Left renal cortex interstitium (tissue), 4 donors: Measurements from ENCODE around the gene RGL4. TPM values are rescaled to one million over a fixed set of nuclear protein-coding genes. Genes with fewer than 3 reads are reported as not detected.
"Not testable (repeated sequence)": the region's sequence is repeated elsewhere in the genome, so short reads cannot be mapped to it uniquely, and the experiment has no call there.

Experiments
- DNase-seq, 4 donors: peaks; one replicate each; pipeline ENCODE4 v3.0.0-alpha.2; 2013; ENCODE audit warnings: low read depth in 4 of 4, low spot score in 2 of 4, missing footprints in 1 of 4
- polyA plus RNA-seq, 4 donors: library from polyadenylated mRNA; unstranded; fragments of 120-200 nt; gene quantifications; one replicate each; pipeline ENCODE4 v1.2.1, GENCODE V29; 2013; ENCODE audit not compliant: insufficient read length in 4 of 4

RGL4 gene
- polyA plus RNA-seq, 4 donors = 2.0 to 5.3 (median 2.8) TPM

GRCh38 chr22:23718371-23719165, 27.8 kb downstream of the RGL4 start:
- DNase-seq = no peak

DNA sequence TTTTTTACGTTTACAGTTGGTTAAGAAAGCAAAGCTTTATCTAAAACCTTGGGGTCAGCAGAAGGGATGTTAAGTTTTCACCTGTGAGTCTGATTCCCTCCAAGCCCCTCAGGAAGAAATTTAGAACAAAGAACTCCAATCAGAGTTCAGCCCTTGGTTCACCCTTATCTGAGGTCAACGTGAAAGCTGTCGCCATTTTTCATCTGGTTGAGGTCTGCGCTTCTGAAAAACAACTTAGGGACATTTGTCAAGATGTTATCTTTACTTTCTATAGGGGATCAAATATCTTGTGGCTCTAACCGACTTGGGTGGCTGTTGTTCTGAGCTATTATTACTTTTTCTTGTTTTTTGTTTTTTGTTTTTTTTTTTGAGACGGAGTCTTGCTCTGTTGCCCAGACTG, 30.0 kb downstream of the RGL4 start:
- no peak for DNase-seq

DNA sequence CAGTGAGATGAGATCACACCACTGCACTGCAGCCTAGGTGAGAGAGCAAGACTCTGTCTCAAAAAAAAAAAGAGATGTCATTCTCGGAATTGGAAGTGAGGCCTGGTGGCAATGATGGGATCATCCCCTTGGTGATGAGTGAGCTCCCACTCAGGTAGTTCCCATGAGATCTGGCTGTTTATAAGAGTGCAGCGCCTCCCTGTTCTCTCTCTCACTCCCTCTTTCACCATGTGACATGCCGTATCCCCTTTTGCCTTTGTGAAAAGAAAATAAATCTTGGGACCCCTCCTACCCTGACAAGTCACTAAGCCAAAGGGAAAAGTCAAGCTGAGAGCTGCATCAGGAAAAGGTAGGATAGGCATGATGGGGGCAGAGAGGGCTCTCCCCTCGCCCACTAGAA, 31.3 kb downstream of the RGL4 start:
- no peak for DNase-seq

GRCh38 chr22:23722724-23723123, 31.9 kb downstream of the RGL4 start:
- no peak for DNase-seq

DNA sequence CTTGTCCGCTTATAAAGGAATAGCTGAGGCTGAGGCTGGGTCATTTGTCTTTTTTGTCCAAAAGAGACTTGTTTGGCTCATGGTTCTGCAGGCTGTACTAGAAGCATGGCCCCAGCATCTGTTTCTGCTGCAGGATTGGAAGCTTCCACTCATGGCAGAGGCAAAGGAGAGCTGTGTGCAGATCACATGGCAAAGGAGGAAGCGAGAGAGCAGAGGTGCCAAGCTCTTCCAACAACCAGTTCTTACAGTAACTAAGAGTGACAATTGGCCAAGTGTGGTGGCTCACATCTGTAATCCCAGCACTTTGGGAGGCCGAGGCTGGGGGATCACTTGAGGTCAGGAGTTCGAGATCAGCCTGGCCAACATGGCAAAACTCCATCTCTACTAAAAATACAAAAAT, 37.3 kb downstream of the RGL4 start:
- not testable (repeated sequence) for DNase-seq

GRCh38 chr22:23737696-23738095, 46.9 kb downstream of the RGL4 start:
- no peak for DNase-seq

DNA sequence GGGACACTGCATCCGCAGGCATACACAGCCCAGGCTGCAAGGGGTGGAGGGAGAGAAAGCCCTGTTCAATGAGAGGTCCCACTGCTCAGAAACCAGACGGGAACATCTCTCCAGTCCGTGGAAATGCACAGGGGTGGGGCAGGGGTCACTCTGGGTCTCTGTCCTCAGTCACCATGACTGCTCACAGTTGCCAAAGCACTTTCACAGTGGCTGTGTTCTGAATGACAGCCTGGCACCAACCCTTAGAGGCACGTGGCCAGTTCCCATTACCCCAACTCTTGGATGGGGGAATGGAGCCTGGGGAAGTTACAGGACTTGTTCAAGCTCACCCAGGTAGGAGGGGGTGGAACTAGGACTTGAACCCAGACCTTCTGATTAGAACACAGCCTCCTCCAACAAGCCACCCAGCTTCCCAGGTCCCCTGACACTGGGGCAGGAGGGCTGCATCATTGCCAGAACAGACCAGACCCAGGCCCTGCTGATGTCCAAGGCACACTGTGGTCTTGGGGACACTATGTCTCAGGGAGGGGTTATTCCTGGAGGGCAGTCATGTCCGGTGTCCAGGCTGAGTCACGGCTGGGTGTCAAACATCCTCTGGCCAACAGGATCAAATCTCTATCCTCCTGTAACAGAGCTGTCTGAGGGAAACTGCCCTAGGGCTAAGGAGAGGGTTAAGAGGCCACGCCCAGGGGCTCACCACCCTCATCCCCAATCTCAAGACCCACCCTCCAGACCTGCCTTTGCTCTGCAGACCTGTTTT, 51.9 kb downstream of the RGL4 start:
- no peak for DNase-seq

- no peak for DNase-seq
Measured at GRCh38 chr22:23743303-23743705, 52.5 kb downstream of the RGL4 start.

- DNase-seq = no peak
Measured at GRCh38 chr22:23744001-23744400, 53.2 kb downstream of the RGL4 start.

GRCh38 chr22:23744485-23744884, 53.7 kb downstream of the RGL4 start:
- no peak for DNase-seq

GRCh38 chr22:23745791-23746190, 55.0 kb downstream of the RGL4 start:
- DNase-seq = no peak

Other genes starting within 250 kb of the RGL4 start
- 1 to 10 TPM in 2 of 4 donors, under 1 TPM in 2; 0.51 to 1.5 (median 0.96) TPM for gene IGLL1, start 110.7 kb upstream of the RGL4 start, polyA plus RNA-seq
- gene DRICH1, start 58.7 kb upstream of the RGL4 start, polyA plus RNA-seq = 1 to 10 TPM in 3 of 4 donors, under 1 TPM in 1; 0.59 to 7.1 (median 2.5) TPM
- 1 to 10 TPM; 4.6 to 8.4 (median 6.3) TPM for gene ZNF70, start 60.1 kb downstream of the RGL4 start, polyA plus RNA-seq
- 1 to 10 TPM in 1 of 4 donors, under 1 TPM in 3; 0.51 to 1.1 (median 0.77) TPM for gene VPREB3, start 63.4 kb downstream of the RGL4 start, polyA plus RNA-seq
- gene C22orf15, start 72.0 kb downstream of the RGL4 start, polyA plus RNA-seq = 1 to 10 TPM; 2.8 to 3.9 (median 3.4) TPM
- 100 to 1,000 TPM in 1 of 4 donors, 10 to 100 TPM in 3; 67.4 to 132 (median 86.9) TPM for gene CHCHD10, start 77.0 kb downstream of the RGL4 start, polyA plus RNA-seq
- gene MMP11, start 81.8 kb downstream of the RGL4 start, polyA plus RNA-seq = 10 to 100 TPM; 15.4 to 21.8 (median 19.6) TPM
- gene SMARCB1, start 96.0 kb downstream of the RGL4 start, polyA plus RNA-seq = 100 to 1,000 TPM; 159 to 210 (median 201) TPM
- 1 to 10 TPM; 2.4 to 7.2 (median 6.1) TPM for gene DERL3, start 148.0 kb downstream of the RGL4 start, polyA plus RNA-seq
- 10 to 100 TPM; 17.2 to 68.0 (median 39.1) TPM for gene SLC2A11, start 166.9 kb downstream of the RGL4 start, polyA plus RNA-seq
- 100 to 1,000 TPM; 179 to 405 (median 298) TPM for gene MIF, start 203.4 kb downstream of the RGL4 start, polyA plus RNA-seq